Right renal cortex interstitium (tissue), 3 donors: ENCODE data around the gene OSBPL5. TPM values are rescaled to one million over a fixed set of nuclear protein-coding genes. Genes with fewer than 3 reads are reported as not detected.
"Not testable (repeated sequence)": the region's sequence is repeated elsewhere in the genome, so short reads cannot be mapped to it uniquely, and the experiment has no call there.

ENCODE experiments used
- DNase-seq, 3 donors: peaks; one replicate each; pipeline ENCODE4 v3.0.0-alpha.2; 2013; ENCODE audit warnings: low read depth in 3 of 3, low spot score in 2 of 3
- polyA plus RNA-seq, 3 donors: library from polyadenylated mRNA; unstranded; fragments of 120-200 nt; gene quantifications; one replicate each; pipeline ENCODE4 v1.2.1, GENCODE V29; 2013; ENCODE audit not compliant: insufficient read length in 3 of 3

OSBPL5 gene
- polyA plus RNA-seq, 3 donors = 15.7 to 17.5 (median 16.5) TPM

- DNase-seq = no peak
Observed at GRCh38 chr11:3124821-3125220, 40.3 kb downstream of the OSBPL5 start.

DNA sequence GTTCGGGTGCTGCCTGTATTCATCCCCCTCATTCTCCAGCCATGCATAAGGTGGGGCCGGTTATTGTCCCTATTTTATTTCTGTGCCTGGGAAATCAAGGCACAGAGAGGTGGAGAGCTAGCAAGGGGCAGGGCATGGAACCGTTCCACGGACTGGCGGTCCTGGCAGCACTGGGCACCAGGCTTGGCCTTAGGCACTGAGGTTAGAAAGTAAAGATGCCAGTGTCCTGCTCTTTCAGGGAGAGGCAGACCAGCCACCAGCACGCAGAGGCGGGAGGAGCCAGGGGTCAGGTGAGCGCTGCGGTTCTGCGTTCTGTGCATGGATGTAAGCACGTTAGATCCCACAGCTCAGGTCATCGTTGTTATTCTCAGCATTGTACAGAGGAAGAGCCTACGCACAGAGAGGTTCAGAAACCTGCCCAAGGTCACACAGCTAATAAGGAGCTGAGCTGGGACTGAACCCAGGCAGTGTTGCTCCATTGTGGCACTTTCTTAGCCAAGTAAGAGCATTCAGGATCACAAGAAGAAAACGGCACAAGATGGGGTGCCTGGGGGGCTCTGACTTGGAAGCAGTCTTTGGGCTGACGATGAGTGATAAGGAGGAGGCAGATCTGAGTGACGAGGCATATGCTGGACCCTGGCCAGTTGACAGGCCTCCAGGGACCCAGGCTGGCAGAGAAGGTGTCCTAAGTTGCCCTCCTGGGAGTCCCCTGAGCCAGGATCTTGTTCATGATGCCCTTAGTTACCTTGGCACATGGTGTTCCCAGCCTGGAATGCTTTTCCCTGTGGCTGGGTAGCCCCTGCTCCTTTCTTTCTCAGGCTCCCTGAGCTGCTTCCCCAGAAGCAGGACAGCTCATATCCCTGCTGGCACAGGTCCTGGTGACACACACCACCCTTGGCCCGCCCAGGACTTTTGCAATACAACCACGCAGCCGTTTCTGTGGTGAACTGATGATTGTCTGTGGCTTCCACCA lies 41.1 kb downstream of the OSBPL5 start:
- DNase-seq = no peak

DNA sequence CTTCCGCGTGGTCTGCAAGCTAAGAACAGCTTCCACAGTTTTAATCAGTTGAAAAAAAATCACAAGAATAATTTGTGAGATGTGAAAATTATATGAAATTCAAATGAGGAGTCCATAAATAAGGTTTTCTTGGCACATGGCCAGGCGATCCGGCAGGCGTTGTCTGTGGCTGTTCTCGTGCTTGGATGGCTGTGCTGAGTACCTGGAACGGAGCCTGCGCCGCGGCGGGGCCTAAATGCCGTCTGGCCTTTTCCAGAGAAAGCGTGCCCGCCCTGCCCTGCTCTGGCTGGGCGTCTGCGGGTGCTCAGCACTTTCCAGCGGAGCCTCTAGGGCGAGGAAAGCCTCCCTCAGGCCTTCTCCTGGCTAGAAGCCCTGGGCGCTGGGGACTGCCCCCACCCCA lies 41.8 kb downstream of the OSBPL5 start:
- DNase-seq = no peak

DNA sequence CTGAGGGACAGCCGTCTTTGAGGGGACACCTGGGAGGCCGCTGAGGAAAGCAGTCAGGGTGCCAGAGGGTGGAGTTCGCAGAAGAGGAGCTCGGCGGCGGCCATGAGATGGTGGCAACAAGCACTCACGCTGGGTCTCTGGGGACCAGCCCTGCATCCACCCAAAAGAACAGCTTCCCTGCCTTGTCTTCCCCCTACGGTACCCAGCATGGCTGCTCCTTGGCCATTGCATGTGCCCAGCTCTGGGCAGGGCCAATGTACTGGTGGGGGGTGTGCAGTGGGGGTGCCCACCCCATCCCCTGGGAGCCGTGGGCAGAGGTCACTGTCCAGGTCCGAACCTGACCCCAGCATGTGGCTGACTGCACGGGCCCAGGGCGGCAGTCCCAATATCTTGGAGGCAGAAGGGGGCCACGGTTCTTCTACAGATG lies 42.3 kb downstream of the OSBPL5 start:
- no peak for DNase-seq

GRCh38 chr11:3121931-3122774 lies 43.0 kb downstream of the OSBPL5 start:
- no peak for DNase-seq

DNA sequence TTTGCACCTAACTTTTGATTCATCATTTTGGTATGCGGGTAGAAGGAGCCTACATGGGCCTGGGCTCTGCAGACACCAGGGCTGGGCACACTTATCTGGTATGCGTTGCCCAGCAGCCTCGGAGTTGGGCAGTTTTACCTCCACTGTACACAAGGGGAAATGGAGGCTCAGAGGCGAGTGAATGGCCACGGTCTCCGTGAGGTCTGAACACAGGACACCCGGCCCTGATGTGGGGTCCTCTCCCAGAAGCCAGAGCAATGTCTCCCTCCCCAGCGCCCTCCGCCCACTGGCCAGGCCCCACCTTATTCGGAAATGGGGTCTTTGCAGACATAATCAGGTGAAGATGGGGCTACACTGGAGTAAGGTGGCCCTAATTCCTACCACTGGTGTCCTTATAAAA lies 43.7 kb downstream of the OSBPL5 start:
- no peak for DNase-seq

DNA sequence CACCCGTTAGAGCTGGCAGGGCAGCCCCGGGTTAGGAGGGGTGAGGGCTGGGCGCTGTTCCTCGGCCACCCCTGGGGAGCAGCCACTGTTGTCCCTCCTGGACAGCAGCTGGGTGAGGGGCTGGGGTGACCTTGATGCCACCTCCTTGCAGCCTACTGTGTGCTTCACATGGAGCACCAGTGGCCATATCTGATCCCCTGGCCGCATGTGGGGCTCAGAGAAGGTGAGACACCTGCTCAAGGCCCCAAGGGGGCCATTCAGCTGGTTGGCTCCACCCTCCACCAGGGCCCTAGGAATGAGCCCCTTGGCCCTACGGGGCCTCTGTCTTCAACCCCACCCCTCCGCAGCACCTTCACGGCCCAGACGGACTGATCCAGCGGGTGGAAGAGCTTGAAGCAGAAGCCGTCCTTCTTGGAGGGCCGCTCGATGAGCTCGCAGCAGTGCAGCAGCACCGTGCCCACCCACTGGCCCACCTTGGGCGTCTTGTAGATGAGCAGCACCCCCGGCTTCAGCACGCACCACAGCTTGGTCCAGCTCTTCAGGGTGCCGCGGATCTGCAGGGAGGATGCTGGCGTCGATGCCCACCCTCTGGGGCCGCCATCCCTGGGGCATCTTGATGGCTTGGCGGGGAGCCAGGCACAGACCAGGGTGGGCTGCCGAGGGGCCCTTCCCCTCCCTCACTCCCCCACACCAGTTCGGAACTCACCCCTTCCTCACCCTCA lies 44.9 kb downstream of the OSBPL5 start:
- no peak for DNase-seq

DNA sequence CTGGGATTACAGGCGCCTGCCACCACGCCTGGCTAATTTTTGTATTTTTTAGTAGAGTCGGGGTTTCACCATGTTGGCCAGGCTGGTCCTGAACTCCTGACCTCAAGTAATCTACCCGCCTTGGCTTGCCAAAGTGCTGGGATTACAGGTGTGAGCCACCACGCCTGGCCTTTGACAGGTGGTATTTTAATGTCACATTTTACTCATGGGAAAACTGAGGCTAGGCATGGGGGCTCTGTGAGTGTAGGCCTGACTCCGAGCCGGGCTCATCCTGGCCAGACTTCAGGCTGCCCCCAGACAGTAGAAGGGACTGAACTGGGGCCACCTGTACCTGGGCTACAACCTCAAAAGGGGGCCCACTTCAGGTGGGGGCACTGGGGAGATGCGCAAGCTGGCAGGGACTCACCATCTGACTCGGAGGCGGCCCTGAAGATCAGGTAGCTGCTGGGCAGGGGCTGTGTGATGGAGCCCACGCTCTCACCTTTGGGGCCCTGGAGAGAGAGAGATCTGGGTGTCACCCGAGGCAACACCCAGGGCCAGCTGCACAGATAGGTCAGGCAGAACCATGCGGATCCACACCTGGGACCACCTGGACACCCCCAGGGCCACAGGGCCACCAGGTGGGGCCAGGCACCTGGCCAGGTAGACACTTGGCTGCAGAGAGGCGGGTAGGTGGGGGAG lies 45.8 kb downstream of the OSBPL5 start:
- DNase-seq = no peak

DNA sequence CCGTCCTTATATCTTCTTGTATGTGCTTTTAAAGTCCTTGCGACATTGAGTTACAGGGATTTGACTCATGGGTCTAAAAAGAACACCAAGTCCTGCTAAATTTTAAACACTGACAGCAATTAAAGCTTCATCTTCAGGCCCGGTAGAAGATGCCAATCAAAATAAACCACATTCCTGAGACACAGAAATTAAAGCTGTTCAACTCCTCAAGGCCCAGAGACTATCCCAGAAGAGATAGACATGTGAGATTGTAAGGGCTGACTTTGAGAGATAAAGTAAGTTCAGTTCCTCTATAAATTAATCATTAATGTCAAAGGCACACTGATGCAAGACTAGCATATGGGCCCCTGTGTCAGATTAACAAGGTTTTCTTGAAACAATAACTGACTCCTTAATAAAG lies 49.8 kb downstream of the OSBPL5 start:
- DNase-seq = no peak

DNA sequence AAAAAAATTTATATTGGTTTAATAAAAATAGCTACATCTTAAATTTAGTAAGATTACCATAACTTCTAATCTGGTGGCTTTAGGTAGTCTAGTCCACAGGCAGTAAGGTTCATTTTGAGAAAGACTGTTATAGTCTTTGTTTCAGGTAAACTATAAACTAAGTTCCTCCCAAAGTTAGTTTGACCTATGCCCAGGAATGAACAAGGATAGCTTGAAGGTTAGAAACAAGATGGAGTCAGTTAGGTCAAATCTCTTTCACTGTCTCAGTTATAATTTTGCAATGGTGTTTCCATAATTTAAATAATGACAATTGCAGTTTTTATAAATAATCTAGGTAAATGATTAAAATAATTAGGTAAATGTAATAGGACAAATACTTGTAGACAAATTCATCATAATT lies 51.4 kb downstream of the OSBPL5 start:
- not testable (repeated sequence) for DNase-seq

GRCh38 chr11:3111919-3112690 lies 53.0 kb downstream of the OSBPL5 start:
- DNase-seq = no peak

DNA sequence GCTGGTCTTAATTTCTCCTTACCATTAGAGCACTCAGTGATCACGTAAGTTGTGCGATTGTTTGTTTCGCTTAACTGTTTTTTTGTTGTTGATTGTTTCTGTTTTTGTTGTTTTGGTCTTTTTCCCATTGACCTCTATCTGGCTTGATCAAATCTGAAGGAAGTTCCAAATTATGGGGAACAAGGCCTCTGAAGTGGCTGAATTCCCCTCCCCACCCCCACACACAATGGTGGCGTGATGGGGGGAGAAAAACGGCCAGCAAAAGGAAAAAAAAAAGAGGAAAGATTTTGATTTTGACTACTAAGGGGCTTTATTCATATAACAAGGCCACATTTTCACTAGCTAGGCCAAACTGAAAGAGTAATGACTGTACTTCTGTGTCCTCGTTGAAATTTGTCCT lies 53.6 kb downstream of the OSBPL5 start:
- no peak for DNase-seq

- no peak for DNase-seq
Observed at GRCh38 chr11:3109921-3110706, 55.0 kb downstream of the OSBPL5 start.

GRCh38 chr11:3109434-3109833 lies 55.7 kb downstream of the OSBPL5 start:
- no peak for DNase-seq

DNA sequence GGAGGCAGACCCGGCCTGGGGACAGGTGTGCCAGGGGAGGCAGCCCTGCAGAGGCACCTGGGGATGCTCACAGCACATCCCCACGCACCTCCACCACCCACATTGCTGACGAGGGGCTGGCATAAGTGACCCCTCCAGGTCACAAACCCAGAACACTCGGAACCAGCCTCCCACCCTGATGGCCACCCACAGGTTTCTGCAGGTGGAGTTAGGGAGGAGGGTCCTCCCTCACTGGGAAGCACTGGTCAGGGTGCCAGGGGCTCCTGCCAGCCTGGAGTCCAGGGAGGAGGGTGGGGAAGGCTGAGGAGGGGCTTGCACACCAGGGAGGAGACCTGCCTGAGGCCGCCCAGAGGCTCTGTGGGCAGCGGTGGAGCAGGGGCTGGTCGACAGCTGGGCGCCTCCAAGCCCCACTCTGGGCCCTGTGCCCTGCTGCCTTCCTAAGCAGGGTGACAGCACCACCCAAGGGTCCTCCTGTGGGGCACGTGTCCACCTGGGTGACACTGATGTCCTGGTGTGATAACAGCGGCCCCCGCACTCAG lies 56.9 kb downstream of the OSBPL5 start:
- DNase-seq = no peak

DNA sequence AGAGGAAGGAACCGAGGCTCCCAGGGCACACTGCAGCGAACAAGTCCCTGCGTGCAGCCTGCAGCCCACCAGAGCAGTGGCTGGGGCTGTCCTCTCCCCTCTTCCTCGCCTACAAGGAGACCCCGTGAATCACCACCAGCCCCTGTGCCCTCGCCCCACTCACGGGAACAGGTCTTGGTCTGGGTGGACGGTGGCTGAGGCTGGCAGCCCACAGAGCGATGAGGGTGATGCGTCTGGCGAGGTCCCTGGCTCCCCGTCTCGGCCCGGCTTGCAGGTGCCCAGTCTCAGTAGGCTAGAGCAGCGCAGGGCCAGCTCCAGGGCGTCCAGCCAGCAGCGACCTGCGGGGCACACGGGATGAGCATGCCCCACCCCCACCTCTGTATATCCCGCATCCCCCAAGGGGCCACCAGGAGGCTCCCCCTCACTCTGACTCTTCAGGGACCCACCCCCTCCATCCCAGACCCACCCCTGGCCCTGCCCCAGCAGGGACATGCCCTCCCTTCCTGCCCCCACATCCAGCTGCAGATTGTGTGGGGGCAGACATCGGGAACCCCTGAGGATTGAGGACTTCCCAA lies 57.4 kb downstream of the OSBPL5 start:
- no peak for DNase-seq

DNA sequence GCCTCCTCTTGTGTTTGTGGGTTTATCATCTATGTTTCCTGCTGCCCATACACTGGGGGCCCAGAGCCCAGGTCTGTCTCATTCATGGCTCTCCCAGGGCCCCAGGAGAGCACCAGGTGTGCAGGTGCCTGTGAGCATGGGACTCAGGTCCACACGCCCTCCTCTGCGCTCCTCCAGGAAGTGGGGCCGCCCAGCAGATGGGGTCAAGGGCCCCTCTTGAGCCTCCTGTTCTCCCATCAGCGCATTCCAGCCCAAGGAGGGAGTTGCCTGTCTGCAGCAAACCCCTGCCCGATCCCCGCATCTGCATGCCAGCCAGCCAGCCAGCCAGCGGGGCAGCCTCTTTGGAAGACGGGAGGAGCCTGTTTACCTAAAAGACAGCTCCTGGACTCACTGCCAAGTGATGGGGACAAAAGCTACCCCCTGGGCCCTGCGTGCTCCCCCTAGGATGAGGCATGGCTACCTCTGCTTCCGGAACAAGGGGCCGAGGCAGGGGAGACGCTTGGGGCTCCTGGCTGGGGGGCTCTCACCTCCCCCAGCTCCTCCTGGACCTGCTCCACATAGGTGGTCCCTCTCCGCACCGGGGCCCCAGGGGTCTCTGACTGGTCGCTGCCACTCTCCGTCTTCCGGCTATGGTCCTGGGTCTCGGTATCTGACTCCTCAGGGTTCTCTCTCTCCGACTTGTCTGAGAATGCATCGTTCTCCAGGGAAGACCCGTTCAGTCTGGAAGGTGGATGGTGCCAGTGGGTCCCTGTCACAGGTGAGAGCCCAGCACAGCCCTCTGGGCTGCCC lies 58.2 kb downstream of the OSBPL5 start:
- no peak for DNase-seq
